Measurements from ENCODE around the gene DNAH9.

Gene DNAH9

DNA sequence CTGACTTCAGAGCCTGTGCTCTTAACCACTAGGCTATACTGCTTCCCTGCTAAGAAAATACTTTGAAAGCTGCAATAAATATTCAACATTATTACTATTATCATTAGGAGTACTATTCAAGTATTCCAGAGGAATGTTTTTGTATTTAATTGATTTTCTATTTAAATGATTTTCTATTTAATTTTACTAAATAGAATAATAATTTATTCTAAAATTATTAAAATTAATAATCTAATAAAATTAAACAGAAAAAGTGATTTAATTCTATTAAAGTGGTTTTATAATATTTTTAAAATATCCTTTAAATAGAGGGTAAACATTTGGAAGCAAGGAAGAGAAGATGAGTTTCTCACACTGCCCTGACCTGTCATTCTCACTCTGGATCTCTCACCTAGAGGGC is 173.8 kb downstream of the DNAH9 start:
- no peaks in the 10 kb centered on the region for H3K27me3 ChIP-seq (ENCODE audit: insufficient read depth, poor library complexity, severe bottlenecking)
- DNase-seq (ENCODE audit: low read depth in 1 of 2, low spot score in 1 of 2): no peak
- TF ChIP-seq GABPA (IDR thresholded peaks at IDR 0.05; ENCODE audit: low read depth): no peak
- no peak for TF ChIP-seq REST (IDR thresholded peaks at IDR 0.05; ENCODE audit: insufficient replicate concordance, low read depth)
- TF ChIP-seq, protein P1, sequence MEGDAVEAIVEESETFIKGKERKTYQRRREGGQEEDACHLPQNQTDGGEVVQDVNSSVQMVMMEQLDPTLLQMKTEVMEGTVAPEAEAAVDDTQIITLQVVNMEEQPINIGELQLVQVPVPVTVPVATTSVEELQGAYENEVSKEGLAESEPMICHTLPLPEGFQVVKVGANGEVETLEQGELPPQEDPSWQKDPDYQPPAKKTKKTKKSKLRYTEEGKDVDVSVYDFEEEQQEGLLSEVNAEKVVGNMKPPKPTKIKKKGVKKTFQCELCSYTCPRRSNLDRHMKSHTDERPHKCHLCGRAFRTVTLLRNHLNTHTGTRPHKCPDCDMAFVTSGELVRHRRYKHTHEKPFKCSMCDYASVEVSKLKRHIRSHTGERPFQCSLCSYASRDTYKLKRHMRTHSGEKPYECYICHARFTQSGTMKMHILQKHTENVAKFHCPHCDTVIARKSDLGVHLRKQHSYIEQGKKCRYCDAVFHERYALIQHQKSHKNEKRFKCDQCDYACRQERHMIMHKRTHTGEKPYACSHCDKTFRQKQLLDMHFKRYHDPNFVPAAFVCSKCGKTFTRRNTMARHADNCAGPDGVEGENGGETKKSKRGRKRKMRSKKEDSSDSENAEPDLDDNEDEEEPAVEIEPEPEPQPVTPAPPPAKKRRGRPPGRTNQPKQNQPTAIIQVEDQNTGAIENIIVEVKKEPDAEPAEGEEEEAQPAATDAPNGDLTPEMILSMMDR (IDR thresholded peaks at IDR 0.05; ENCODE audit: insufficient read depth, low read length): no peak
- no peak for TF ChIP-seq POLR2AphosphoS5 (IDR thresholded peaks at IDR 0.05; ENCODE audit: low read depth)

DNA sequence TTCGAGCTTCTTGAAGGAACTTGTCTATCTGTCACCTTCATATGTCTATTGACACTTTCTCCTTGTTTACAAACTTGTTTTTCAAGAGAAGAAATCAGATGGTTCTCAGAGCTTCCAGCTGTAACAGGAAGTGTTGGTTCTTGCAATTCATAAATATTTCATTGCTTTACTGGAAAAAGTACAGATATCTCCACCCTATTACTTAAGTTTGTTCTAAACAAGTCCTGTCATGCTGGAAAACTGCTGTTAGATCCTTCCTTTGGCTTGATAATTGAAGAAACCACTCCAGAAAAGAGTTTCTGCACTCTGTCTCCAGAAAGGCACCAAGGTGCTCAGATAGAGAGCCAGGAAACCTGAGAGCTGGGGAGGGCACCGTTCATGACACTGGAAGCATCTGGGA is 181.6 kb downstream of the DNAH9 start:
- DNase-seq (ENCODE audit: low read depth in 1 of 2, low spot score in 1 of 2): no peak
- H3K27me3 ChIP-seq (ENCODE audit: insufficient read depth, poor library complexity, severe bottlenecking): no peaks in the 10 kb centered on the region
- H3K4me3 ChIP-seq (replicated peaks; ENCODE audit: insufficient read depth, low read length): no peak overlapping the region
- H3K27ac ChIP-seq (replicated peaks): no peak overlapping the region
- TF ChIP-seq GABPA (IDR thresholded peaks at IDR 0.05; ENCODE audit: low read depth) (no peak), SPI1 (IDR thresholded peaks at IDR 0.05; ENCODE audit: borderline replicate concordance, low read depth) (no peak), POLR2AphosphoS5 (IDR thresholded peaks at IDR 0.05; ENCODE audit: low read depth) (no peak), REST (IDR thresholded peaks at IDR 0.05; ENCODE audit: insufficient replicate concordance, low read depth) (no peak)
- TF ChIP-seq, protein P1 (IDR thresholded peaks at IDR 0.05; ENCODE audit: insufficient read depth, low read length): no peak

More for the DNA sequence above, 173.8 kb downstream of the DNAH9 start:
- Histone ChIP-seq H3K4me3 (replicated peaks; ENCODE audit: insufficient read depth, low read length) (no peak overlapping the region), H3K27ac (replicated peaks) (no peak overlapping the region)

- H3K27me3 ChIP-seq (ENCODE audit: insufficient read depth, poor library complexity, severe bottlenecking): no peaks in the 10 kb centered on the region
- H3K4me3 ChIP-seq (replicated peaks; ENCODE audit: insufficient read depth, low read length): no peak overlapping the region
- DNase-seq (ENCODE audit: low read depth in 1 of 2, low spot score in 1 of 2): no peak
- no peak for TF ChIP-seq GABPA (IDR thresholded peaks at IDR 0.05; ENCODE audit: low read depth)
- no peak for TF ChIP-seq REST (IDR thresholded peaks at IDR 0.05; ENCODE audit: insufficient replicate concordance, low read depth)
- TF ChIP-seq SPI1 (IDR thresholded peaks at IDR 0.05; ENCODE audit: borderline replicate concordance, low read depth): no peak
- TF ChIP-seq POLR2AphosphoS5 (IDR thresholded peaks at IDR 0.05; ENCODE audit: low read depth): no peak
- TF ChIP-seq, protein P1 (IDR thresholded peaks at IDR 0.05; ENCODE audit: insufficient read depth, low read length): no peak
- no peak overlapping the region for H3K27ac ChIP-seq (replicated peaks)
Measured at GRCh38 chr17:11780621-11781020, 182.4 kb downstream of the DNAH9 start.
